OCI-LY3 (cell line): ENCODE results near the gene PKLR.

Experiments used
- CTCF ChIP-seq: fragments of 200-600, 300-600 bp; sonication (generic); IDR thresholded peaks from 2 replicates; pipeline ENCODE4 v1.5.1; 2014; ENCODE audit warnings: antibody characterized with exemption, low read length, low read depth
- EZH2phosphoT487 ChIP-seq: fragments of 200-600 bp; shearing (Covaris generic); IDR thresholded peaks from 2 replicates; pipeline ENCODE4 v1.6.1; 2018; ENCODE audit warnings: antibody characterized with exemption, mixed run types, low read depth

- TF ChIP-seq EZH2phosphoT487 = no peak
- no peak for TF ChIP-seq CTCF
Measured at GRCh38 chr1:155254714-155255242, 46.5 kb downstream of the PKLR start.
